ENCODE measurements around the gene VTN. TPM values are rescaled to one million over a fixed set of nuclear protein-coding genes. Genes with fewer than 3 reads are reported as not detected.

Gene VTN
- total RNA-seq, 2 experiments from 2014 or later: 0.40 TPM; not detected in 1

DNA sequence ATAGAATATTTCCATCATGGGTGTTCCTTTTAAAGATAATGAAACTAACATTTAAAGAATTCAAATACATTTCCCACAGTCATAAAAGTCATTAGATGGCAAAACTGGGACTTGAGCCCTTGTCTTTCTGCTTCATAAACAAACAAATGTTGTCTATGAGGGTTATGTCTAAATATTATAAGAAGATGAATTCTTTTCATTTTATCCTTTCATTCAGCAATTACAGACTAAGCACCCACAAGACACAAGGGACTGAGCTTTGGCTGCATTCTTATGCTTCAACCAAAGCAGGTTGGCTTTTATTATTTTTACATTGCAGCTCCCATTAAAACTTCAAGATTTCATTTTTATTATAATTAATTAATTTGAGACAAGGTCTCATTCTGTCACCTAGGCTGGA is 16.3 kb upstream of the VTN start:
- H3K4me1 ChIP-seq (ENCODE audit: insufficient read depth, low read length, poor library complexity, severe bottlenecking): no peaks in the 10 kb centered on the region
- no peak overlapping the region for H3K4me2 ChIP-seq (ENCODE audit: low read length)
- TF ChIP-seq EZH2phosphoT487 (IDR thresholded peaks at IDR 0.05; ENCODE audit: borderline replicate concordance, low read depth, low read length): no peak
- TF ChIP-seq, protein P1, sequence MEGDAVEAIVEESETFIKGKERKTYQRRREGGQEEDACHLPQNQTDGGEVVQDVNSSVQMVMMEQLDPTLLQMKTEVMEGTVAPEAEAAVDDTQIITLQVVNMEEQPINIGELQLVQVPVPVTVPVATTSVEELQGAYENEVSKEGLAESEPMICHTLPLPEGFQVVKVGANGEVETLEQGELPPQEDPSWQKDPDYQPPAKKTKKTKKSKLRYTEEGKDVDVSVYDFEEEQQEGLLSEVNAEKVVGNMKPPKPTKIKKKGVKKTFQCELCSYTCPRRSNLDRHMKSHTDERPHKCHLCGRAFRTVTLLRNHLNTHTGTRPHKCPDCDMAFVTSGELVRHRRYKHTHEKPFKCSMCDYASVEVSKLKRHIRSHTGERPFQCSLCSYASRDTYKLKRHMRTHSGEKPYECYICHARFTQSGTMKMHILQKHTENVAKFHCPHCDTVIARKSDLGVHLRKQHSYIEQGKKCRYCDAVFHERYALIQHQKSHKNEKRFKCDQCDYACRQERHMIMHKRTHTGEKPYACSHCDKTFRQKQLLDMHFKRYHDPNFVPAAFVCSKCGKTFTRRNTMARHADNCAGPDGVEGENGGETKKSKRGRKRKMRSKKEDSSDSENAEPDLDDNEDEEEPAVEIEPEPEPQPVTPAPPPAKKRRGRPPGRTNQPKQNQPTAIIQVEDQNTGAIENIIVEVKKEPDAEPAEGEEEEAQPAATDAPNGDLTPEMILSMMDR (conservative IDR thresholded peaks at IDR 0.05; ENCODE audit: low read length): no peak
- no TSS peak for BruUV-seq (replicated peaks)
- no peaks in the 10 kb centered on the region; the same call in 1 of the 2 replicates for H4K20me1 ChIP-seq (ENCODE audit: insufficient read depth, low read length)
- no peak for DNase-seq (ENCODE audit: low spot score)
- no peak overlapping the region for H3K27ac ChIP-seq (ENCODE audit: low read depth, low read length, poor library complexity, severe bottlenecking)
- peaks cover 17% of the 10 kb centered on the region for H3K36me3 ChIP-seq (ENCODE audit: insufficient read depth, low read length)
- no peak overlapping the region for H2AFZ ChIP-seq (ENCODE audit: low read length)
- ChIA-PET CTCF (ENCODE audit: unreplicated experiment) (no interaction called here), POLR2A (interaction anchor here (0.7 kb wide), 1 partner anchor 22 kb away, joined by 3 read pairs; no protein-coding TSS in a partner anchor)
- H3K9me2 ChIP-seq (ENCODE audit: insufficient read depth, low read length): no peaks in the 10 kb centered on the region
- no peaks in the 10 kb centered on the region for H3K9me3 ChIP-seq (ENCODE audit: low read length)
- no peaks in the 10 kb centered on the region for H3K79me2 ChIP-seq (ENCODE audit: insufficient read depth, low read depth, low read length)
- intact Hi-C loops (cut with micrococcal nuclease; ENCODE audit: unreplicated experiment): no loop called here
- H3K4me3 ChIP-seq (ENCODE audit: low read depth, low read length, poor library complexity, severe bottlenecking): no peak overlapping the region

DNA sequence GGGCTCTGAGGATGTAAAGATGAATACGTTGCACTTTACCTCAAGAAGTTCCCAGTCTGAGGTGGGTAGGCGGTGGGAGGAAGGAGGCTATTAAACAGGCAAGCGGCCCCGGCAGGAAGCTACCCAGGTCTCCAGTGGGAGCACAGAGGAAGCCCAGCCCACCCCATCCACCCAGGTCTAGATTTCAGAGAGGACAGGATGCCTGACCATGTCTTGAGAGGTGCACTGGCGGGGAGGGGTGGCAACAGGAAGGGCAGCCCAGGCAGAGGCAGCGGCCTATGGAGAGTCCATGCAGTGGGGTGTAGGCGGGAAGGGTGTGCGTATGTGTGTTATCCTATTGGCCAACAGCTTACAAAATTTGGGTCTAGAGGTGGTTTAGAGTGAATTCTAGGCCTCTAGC is 15.3 kb upstream of the VTN start:
- no peaks in the 10 kb centered on the region for H3K9me3 ChIP-seq (ENCODE audit: low read length)
- H4K20me1 ChIP-seq (ENCODE audit: insufficient read depth, low read length): no peaks in the 10 kb centered on the region; the same call in 1 of the 2 replicates
- H2AFZ ChIP-seq (ENCODE audit: low read length): no peak overlapping the region
- TF ChIP-seq, protein P1 (conservative IDR thresholded peaks at IDR 0.05; ENCODE audit: low read length): no peak
- no peak for TF ChIP-seq EZH2phosphoT487 (IDR thresholded peaks at IDR 0.05; ENCODE audit: borderline replicate concordance, low read depth, low read length)
- BruUV-seq (replicated peaks): no TSS peak
- H3K27ac ChIP-seq (ENCODE audit: low read depth, low read length, poor library complexity, severe bottlenecking): no peak overlapping the region
- H3K4me3 ChIP-seq (ENCODE audit: low read depth, low read length, poor library complexity, severe bottlenecking): no peak overlapping the region
- peaks cover 8% of the 10 kb centered on the region for H3K36me3 ChIP-seq (ENCODE audit: insufficient read depth, low read length)
- intact Hi-C loops (cut with micrococcal nuclease; ENCODE audit: unreplicated experiment): no loop called here
- POLR2A ChIA-PET: no interaction called here
- H3K79me2 ChIP-seq (ENCODE audit: insufficient read depth, low read depth, low read length): no peaks in the 10 kb centered on the region
- CTCF ChIA-PET (ENCODE audit: unreplicated experiment): no interaction called here
- H3K9me2 ChIP-seq (ENCODE audit: insufficient read depth, low read length): no peaks in the 10 kb centered on the region
- H3K4me1 ChIP-seq (ENCODE audit: insufficient read depth, low read length, poor library complexity, severe bottlenecking): no peaks in the 10 kb centered on the region
- no peak overlapping the region for H3K4me2 ChIP-seq (ENCODE audit: low read length)
- DNase-seq (ENCODE audit: low spot score): no peak

DNA sequence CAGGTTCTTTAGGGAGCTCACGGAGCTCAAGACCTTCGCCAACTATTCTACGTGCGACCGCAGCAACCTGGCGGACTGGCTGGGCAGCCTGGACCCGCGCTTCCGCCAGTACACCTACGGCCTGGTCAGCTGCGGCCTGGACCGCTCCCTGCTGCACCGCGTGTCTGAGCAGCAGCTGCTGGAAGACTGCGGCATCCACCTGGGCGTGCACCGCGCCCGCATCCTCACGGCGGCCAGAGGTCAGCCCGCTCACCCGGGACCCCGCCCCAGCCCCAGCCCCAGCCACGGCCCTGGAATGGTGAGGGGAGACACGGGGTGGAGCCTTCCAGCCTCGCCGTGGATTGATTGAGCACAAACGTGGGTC is 14.9 kb upstream of the VTN start:
- ChIA-PET CTCF (ENCODE audit: unreplicated experiment) (no interaction called here), POLR2A (no interaction called here)
- no peak for DNase-seq (ENCODE audit: low spot score)
- H3K27ac ChIP-seq (ENCODE audit: low read depth, low read length, poor library complexity, severe bottlenecking): no peak overlapping the region
- peaks cover 8% of the 10 kb centered on the region for H3K36me3 ChIP-seq (ENCODE audit: insufficient read depth, low read length)
- TF ChIP-seq EZH2phosphoT487 (IDR thresholded peaks at IDR 0.05; ENCODE audit: borderline replicate concordance, low read depth, low read length): no peak
- TF ChIP-seq, protein P1 (conservative IDR thresholded peaks at IDR 0.05; ENCODE audit: low read length): no peak
- H3K9me2 ChIP-seq (ENCODE audit: insufficient read depth, low read length): no peaks in the 10 kb centered on the region
- no TSS peak for BruUV-seq (replicated peaks)
- H3K4me1 ChIP-seq (ENCODE audit: insufficient read depth, low read length, poor library complexity, severe bottlenecking): no peaks in the 10 kb centered on the region
- no peaks in the 10 kb centered on the region; the same call in 1 of the 2 replicates for H4K20me1 ChIP-seq (ENCODE audit: insufficient read depth, low read length)
- no peaks in the 10 kb centered on the region for H3K79me2 ChIP-seq (ENCODE audit: insufficient read depth, low read depth, low read length)
- no peaks in the 10 kb centered on the region for H3K9me3 ChIP-seq (ENCODE audit: low read length)
- intact Hi-C loops (cut with micrococcal nuclease; ENCODE audit: unreplicated experiment): no loop called here
- no peak overlapping the region for H2AFZ ChIP-seq (ENCODE audit: low read length)
- H3K4me3 ChIP-seq (ENCODE audit: low read depth, low read length, poor library complexity, severe bottlenecking): no peak overlapping the region
- H3K4me2 ChIP-seq (ENCODE audit: low read length): no peak overlapping the region
